Sigmoid colon (tissue), 4 donors: Measurements from ENCODE around the gene CR2.

Experiments used
- POLR2AphosphoS5 ChIP-seq, 4 donors: sonication (generic); formaldehyde crosslinking; IDR thresholded peaks; one replicate each; pipeline ENCODE4 v1.6.1; 2017; ENCODE audit warnings: antibody characterized with exemption in 4 of 4
- TF ChIP-seq, protein P1 (sequence below), 4 experiments: fragments of 450-650 bp in 3 of 4; fragments of 200-600 bp in 1 of 4; IDR thresholded peaks; one replicate each; pipeline ENCODE4 v1.5.1; 2016 to 2019; ENCODE audit warnings: antibody characterized with exemption in 4 of 4, mild to moderate bottlenecking in 3 of 4, moderate library complexity in 2 of 4

DNA sequence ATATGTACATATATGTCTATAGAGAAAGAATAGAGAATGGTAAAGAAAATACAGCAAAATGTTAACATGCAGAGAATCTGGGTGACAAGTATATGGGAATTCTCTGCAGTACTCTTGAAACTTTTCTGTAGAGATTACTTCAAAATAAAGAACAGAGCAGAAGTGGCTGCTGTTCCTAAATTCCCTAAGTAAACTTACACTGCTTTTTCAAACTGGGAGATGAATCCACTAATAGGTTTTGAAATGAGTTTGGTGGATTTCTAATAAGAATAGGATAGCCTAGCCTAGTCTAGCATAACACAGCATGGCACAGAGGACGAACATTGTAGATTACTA, 450 bp upstream of the CR2 start:
- TF ChIP-seq POLR2AphosphoS5 (IDR thresholded peaks at IDR 0.05) = no peak
- TF ChIP-seq, protein P1, sequence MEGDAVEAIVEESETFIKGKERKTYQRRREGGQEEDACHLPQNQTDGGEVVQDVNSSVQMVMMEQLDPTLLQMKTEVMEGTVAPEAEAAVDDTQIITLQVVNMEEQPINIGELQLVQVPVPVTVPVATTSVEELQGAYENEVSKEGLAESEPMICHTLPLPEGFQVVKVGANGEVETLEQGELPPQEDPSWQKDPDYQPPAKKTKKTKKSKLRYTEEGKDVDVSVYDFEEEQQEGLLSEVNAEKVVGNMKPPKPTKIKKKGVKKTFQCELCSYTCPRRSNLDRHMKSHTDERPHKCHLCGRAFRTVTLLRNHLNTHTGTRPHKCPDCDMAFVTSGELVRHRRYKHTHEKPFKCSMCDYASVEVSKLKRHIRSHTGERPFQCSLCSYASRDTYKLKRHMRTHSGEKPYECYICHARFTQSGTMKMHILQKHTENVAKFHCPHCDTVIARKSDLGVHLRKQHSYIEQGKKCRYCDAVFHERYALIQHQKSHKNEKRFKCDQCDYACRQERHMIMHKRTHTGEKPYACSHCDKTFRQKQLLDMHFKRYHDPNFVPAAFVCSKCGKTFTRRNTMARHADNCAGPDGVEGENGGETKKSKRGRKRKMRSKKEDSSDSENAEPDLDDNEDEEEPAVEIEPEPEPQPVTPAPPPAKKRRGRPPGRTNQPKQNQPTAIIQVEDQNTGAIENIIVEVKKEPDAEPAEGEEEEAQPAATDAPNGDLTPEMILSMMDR (IDR thresholded peaks at IDR 0.05) = no peak
